ENCODE results near the gene ASB1.

ASB1 gene

GRCh38 chr2:238456970-238457926 is 30.5 kb downstream of the ASB1 start:
- no peak overlapping the region for H3K27ac ChIP-seq (ENCODE audit: extremely low read depth, low read depth, low read length)
- TF ChIP-seq ZNF626 (tag by site-specific recombination; IDR thresholded peaks at IDR 0.05) = no peak
- no peak for TF ChIP-seq GLI2 (tag by site-specific recombination; IDR thresholded peaks at IDR 0.05; ENCODE audit: borderline replicate concordance, low read depth)
- TF ChIP-seq ZNF175 (tag by site-specific recombination; IDR thresholded peaks at IDR 0.05) = no peak
- no peak for TF ChIP-seq ZNF639 (tag by site-specific recombination; IDR thresholded peaks at IDR 0.05)
- TF ChIP-seq GLIS1 (tag by site-specific recombination; IDR thresholded peaks at IDR 0.05) = no peak
- TF ChIP-seq TSHZ1 (tag by site-specific recombination; IDR thresholded peaks at IDR 0.05; ENCODE audit: borderline replicate concordance) = no peak
- TF ChIP-seq ZNF837 (tag by site-specific recombination; IDR thresholded peaks at IDR 0.05) = no peak
- TF ChIP-seq SCRT2 (tag by site-specific recombination; IDR thresholded peaks at IDR 0.05) = no peak
- TF ChIP-seq, protein P1, sequence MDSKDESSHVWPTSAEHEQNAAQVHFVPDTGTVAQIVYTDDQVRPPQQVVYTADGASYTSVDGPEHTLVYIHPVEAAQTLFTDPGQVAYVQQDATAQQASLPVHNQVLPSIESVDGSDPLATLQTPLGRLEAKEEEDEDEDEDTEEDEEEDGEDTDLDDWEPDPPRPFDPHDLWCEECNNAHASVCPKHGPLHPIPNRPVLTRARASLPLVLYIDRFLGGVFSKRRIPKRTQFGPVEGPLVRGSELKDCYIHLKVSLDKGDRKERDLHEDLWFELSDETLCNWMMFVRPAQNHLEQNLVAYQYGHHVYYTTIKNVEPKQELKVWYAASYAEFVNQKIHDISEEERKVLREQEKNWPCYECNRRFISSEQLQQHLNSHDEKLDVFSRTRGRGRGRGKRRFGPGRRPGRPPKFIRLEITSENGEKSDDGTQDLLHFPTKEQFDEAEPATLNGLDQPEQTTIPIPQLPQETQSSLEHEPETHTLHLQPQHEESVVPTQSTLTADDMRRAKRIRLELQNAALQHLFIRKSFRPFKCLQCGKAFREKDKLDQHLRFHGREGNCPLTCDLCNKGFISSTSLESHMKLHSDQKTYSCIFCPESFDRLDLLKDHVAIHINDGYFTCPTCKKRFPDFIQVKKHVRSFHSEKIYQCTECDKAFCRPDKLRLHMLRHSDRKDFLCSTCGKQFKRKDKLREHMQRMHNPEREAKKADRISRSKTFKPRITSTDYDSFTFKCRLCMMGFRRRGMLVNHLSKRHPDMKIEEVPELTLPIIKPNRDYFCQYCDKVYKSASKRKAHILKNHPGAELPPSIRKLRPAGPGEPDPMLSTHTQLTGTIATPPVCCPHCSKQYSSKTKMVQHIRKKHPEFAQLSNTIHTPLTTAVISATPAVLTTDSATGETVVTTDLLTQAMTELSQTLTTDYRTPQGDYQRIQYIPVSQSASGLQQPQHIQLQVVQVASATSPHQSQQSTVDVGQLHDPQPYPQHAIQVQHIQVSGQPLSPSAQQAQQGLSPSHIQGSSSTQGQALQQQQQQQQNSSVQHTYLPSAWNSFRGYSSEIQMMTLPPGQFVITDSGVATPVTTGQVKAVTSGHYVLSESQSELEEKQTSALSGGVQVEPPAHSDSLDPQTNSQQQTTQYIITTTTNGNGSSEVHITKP (tag by site-specific recombination; IDR thresholded peaks at IDR 0.05) = no peak
- no peak for TF ChIP-seq ZNF10 (tag by site-specific recombination; IDR thresholded peaks at IDR 0.05)
- no peak for TF ChIP-seq KLF7 (tag by site-specific recombination; IDR thresholded peaks at IDR 0.05; ENCODE audit: borderline replicate concordance)
- no peak for TF ChIP-seq ZNF610 (tag by site-specific recombination; IDR thresholded peaks at IDR 0.05; ENCODE audit: borderline replicate concordance)
- TF ChIP-seq ZNF549 (tag by site-specific recombination; IDR thresholded peaks at IDR 0.05) = no peak
- no peak for TF ChIP-seq ZNF585B (tag by site-specific recombination; IDR thresholded peaks at IDR 0.05)
- no peak for TF ChIP-seq ZNF76 (tag by site-specific recombination; IDR thresholded peaks at IDR 0.05; ENCODE audit: borderline replicate concordance, low read depth)
- TF ChIP-seq, protein P2, sequence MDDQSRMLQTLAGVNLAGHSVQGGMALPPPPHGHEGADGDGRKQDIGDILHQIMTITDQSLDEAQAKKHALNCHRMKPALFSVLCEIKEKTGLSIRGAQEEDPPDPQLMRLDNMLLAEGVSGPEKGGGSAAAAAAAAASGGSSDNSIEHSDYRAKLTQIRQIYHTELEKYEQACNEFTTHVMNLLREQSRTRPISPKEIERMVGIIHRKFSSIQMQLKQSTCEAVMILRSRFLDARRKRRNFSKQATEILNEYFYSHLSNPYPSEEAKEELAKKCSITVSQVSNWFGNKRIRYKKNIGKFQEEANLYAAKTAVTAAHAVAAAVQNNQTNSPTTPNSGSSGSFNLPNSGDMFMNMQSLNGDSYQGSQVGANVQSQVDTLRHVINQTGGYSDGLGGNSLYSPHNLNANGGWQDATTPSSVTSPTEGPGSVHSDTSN (CRISPR knock-in tag; IDR thresholded peaks at IDR 0.05) = no peak
- TF ChIP-seq HIC1 (tag by site-specific recombination; IDR thresholded peaks at IDR 0.05) = no peak
- POLR2A ChIA-PET = no interaction called here
- H3K4me1 ChIP-seq (ENCODE audit: control insufficient read depth, insufficient read depth, low read length) = no peaks in the 10 kb centered on the region
- H3K4me3 ChIP-seq (ENCODE audit: low read depth, low read length) = no peak overlapping the region
- CTCF ChIA-PET = interaction anchor here (0.7 to 1.4 kb wide), 2 partner anchors 19 to 100 kb away, joined by 3 to 4 read pairs; no protein-coding TSS in a partner anchor
- peaks cover 0 to 10% of the 10 kb centered on the region in 2 experiments; a peak in 1 of 3 replicates for H3K36me3 ChIP-seq (ENCODE audit: control insufficient read depth in 2 of 2, insufficient read depth in 1 of 2, low read length in 2 of 2)
- no peaks in the 10 kb centered on the region for H3K9me3 ChIP-seq (ENCODE audit: control insufficient read depth, insufficient read depth, low read depth, low read length)

All from HEK293 (cell line).